SK-N-MC (cell line): ENCODE measurements around the gene CUX1.

Source experiments
- DNase-seq: peaks from one replicate; pipeline ENCODE4 v3.0.0-alpha.2; 2011; ENCODE audit warnings: low read depth, low spot score
- H3K27ac ChIP-seq: fragments of 200-600 bp; sonication (generic); 2 replicates; pipeline ENCODE4 v1.5.1; 2016; ENCODE audit warnings: mixed run types
- H3K36me3 ChIP-seq: fragments of 200-600 bp; sonication (generic); 2 replicates; pipeline ENCODE4 v1.6.1; 2017; ENCODE audit warnings: antibody characterized with exemption, low read length, mixed read lengths; ENCODE audit not compliant: insufficient read depth
- H3K4me3 ChIP-seq: fragments of 200-600 bp; sonication (generic); 2 replicates; pipeline ENCODE4 v1.5.1; 2016
- H3K9ac ChIP-seq: fragments of 200-600 bp; sonication (generic); 2 replicates; pipeline ENCODE4 v1.8.0; 2017; ENCODE audit warnings: mixed run types, mixed read lengths; ENCODE audit not compliant: insufficient read length
- H3K9me3 ChIP-seq: fragments of 200-600 bp; sonication (generic); 2 replicates; pipeline ENCODE4 v1.6.1; 2017; ENCODE audit warnings: low read depth, mild to moderate bottlenecking, antibody characterized with exemption, low read length, moderate library complexity, mixed read lengths
- EZH2 ChIP-seq: fragments of 200-600 bp; sonication (generic); IDR thresholded peaks from one replicate; pipeline ENCODE4 v1.6.1; 2017; ENCODE audit warnings: antibody characterized with exemption
- FOXP2 ChIP-seq: optimal IDR thresholded peaks from 2 replicates; pipeline ENCODE3; 2011; ENCODE audit warnings: mild to moderate bottlenecking, moderate library complexity; ENCODE audit not compliant: insufficient read depth; ENCODE audit errors: extremely low read length, control extremely low read depth
- POLR2AphosphoS5 ChIP-seq: IDR thresholded peaks from 2 replicates; pipeline ENCODE4 v1.6.1; 2012; ENCODE audit warnings: mild to moderate bottlenecking, low read depth, low read length, borderline replicate concordance

CUX1 gene

DNA sequence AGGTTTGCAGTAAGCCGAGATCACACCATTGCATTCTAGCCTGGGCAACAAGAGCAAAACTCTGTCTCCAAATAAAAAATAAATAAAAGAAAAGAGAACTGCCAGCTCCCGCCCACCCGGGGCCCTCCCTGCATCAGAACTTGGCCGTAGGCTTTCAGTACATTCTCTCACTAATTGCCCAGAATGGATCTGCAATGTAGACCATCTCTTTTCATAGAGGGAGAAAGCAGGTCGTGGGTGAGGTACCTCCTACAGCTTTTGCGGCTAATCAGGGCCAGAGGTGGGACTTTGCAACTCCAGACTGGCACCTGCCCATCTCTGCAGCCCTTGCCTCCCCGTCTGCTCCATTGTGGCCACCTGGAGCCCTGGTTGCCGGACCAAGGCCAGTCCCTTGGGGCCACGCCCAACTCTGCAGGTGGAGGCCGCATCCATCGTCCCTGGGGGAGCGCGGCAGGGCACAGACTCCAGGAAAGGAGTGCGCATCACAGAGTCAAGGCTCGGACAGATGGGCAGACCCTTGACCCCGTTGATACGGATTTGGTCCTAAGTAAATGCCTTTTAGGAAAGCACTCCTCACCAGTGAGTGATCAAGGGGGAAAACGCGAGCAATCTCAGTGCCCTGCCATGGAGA lies 290.2 kb downstream of the CUX1 start:
- H3K36me3 ChIP-seq: peaks cover 7% of the 10 kb centered on the region; the same call in 1 of the 2 replicates
- no peak for DNase-seq
- TF ChIP-seq POLR2AphosphoS5: no peak
- TF ChIP-seq EZH2: no peak
- TF ChIP-seq FOXP2: no peak
- no peaks in the 10 kb centered on the region for H3K9me3 ChIP-seq
- no peak overlapping the region for H3K4me3 ChIP-seq
- no peak overlapping the region for H3K9ac ChIP-seq
- H3K27ac ChIP-seq: no peak overlapping the region

DNA sequence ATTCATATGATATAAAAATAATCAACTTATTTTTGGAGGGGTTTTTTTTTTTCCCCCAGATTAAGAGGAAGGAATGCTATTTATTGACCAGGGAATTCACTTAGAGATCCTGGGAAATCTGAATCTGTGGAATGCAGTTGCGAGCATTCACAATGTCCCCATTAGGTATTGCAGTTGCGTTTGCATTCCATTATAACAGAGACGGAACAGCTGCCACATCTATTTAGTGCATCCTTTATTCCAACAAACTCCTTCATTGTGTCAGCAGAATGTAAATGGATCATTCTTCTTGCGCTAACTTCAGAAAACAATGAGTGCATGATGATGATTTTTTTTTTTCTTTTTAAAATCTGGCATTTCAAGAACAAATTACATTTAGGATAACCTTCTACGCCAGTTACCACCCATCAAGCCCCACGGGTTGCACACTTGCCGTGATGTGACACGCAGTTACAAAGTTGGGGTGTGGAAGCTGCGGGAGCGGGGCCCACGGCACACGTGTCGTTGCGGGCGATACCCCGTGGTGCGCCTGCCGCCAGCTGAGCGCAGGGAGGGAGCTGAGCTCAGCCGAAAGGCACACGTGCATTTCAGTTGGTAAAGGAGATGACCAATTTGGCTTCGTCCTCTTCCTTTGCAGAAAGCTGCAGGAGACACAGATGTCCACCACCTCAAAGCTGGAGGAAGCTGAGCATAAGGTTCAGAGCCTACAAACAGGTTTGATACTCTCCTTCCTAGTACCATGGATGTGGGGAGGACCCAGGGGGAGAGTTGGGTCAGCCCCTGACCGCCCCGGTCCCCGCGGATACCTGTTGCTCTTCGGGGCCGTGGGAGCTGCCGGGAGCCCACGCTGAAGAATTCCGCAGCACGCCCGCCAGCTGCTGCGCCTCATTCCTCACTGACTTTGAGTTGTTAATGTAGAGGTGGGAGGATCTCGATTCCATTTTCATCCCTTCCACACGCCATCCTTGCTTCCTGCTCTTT lies 293.9 kb downstream of the CUX1 start:
- TF ChIP-seq FOXP2: no peak
- no peak for TF ChIP-seq POLR2AphosphoS5
- no peak for TF ChIP-seq EZH2
- Histone ChIP-seq H3K36me3 (peaks cover 11% of the 10 kb centered on the region; the same call in 1 of the 2 replicates), H3K27ac (no peak overlapping the region), H3K4me3 (no peak overlapping the region), H3K9me3 (no peaks in the 10 kb centered on the region), H3K9ac (no peak overlapping the region)
- no peak for DNase-seq

DNA sequence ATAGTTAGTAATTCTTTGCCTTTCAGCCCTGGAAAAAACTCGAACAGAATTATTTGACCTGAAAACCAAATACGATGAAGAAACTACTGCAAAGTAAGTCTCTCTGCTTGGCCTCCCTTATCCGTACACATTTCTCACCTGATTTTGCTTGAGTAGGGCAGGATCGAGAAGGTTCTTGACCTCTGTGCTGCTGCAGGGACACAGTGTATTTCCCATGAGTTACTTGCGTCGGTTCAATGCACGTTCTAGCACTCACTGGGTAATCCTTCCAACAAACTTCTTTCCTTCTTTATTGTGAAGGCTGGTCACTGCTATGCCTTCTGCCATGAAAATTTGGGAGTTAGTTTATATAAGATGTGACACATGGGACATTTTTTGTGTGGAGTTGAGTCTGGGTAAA lies 297.8 kb downstream of the CUX1 start:
- no peaks in the 10 kb centered on the region for H3K9me3 ChIP-seq
- H3K9ac ChIP-seq: no peak overlapping the region
- no peak for TF ChIP-seq POLR2AphosphoS5
- no peak for TF ChIP-seq FOXP2
- no peak for TF ChIP-seq EZH2
- H3K27ac ChIP-seq: no peak overlapping the region
- no peak overlapping the region for H3K4me3 ChIP-seq
- no peak for DNase-seq
- H3K36me3 ChIP-seq: peaks cover 11% of the 10 kb centered on the region; the same call in 1 of the 2 replicates

DNA sequence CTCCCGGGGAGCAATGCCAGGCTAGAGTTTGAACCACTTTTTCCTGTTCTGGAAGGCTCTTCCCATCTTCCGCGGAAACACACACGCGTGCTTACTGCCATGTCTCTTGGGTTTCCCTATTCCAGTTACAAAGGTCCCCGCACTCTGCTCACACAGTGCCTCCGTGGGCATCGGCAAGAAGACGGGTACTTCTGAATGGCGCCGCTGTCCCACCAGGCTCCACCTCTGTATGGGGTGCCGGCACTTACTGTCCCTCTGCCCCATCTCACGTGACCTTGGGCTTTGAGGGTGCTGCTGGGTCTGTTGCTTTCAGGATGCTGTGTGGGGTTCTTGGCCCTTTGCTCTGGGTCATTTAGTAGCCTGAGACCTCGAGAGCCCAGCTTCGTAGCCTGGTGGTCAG lies 298.5 kb downstream of the CUX1 start:
- no peak for DNase-seq
- H3K4me3 ChIP-seq: no peak overlapping the region
- peaks cover 11% of the 10 kb centered on the region; the same call in 1 of the 2 replicates for H3K36me3 ChIP-seq
- no peak overlapping the region for H3K9ac ChIP-seq
- TF ChIP-seq POLR2AphosphoS5 (no peak), EZH2 (no peak), FOXP2 (no peak)
- no peak overlapping the region for H3K27ac ChIP-seq
- no peaks in the 10 kb centered on the region for H3K9me3 ChIP-seq

DNA sequence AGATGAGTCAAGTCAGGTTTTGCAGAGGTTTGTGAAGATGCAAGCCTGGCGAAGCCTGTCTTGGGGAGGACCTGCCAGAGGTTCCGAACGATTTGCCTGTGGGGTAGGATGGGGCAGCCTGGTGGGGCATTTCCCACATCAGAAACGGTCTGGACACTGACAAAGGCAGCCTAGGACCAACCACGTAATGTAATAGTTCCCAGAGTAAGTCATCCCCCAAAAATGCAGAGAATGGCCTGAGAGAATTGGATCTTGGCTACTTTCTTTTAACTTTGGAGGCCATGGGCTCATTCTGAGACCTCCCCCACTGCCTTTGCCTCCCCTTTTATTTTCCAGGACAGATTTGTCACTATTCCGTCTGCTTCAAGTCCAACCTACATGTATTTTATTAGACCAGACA lies 300.3 kb downstream of the CUX1 start:
- H3K9ac ChIP-seq: no peak overlapping the region
- no peak overlapping the region for H3K4me3 ChIP-seq
- H3K9me3 ChIP-seq: no peaks in the 10 kb centered on the region
- TF ChIP-seq FOXP2 (no peak), POLR2AphosphoS5 (no peak), EZH2 (no peak)
- no peak overlapping the region for H3K27ac ChIP-seq
- DNase-seq: no peak
- H3K36me3 ChIP-seq: peaks cover 7% of the 10 kb centered on the region; the same call in 1 of the 2 replicates

DNA sequence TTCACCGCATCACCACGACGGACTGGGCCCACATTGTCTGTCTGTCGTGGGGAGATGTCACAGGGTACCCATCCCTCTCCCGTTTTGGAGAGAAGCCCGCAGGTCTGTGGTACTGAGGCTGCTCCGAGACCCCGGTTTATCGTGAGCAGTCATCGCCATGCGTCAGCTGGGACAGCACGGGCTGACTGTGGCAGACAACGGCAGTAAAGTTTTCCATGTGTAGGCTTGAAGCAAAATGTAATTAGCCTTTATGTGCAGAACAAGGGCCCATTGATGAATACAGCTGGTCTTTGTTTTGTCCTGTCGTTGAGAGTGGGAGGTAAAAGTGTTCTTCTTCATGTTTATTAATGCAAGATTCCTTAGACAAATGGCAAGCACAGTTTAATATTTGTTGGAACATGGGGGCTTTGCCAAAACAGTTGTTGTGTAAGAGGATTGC lies 301.8 kb downstream of the CUX1 start:
- H3K9me3 ChIP-seq: no peaks in the 10 kb centered on the region
- DNase-seq: no peak
- peaks cover 7% of the 10 kb centered on the region; the same call in 1 of the 2 replicates for H3K36me3 ChIP-seq
- no peak overlapping the region for H3K4me3 ChIP-seq
- no peak overlapping the region for H3K27ac ChIP-seq
- H3K9ac ChIP-seq: no peak overlapping the region
- TF ChIP-seq FOXP2 (no peak), EZH2 (no peak), POLR2AphosphoS5 (no peak)

DNA sequence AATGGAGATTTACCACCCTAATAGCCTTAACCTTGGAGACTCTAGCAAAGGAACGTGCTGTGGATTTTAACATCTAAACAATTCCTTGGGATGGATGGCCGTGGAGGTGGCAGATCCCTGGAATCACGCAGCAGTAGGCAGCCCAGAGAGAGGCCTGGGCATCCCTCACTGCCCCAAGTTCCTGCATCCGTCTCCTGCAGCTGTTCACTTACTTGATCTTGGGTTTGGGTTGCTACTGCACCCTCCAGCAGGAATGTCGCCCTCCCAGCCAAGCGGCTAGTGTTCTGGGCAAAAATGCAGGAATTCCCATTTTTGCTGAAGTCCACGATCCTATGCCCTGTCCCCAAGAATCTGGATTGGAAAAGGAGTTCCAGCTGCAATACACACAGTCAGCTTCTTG lies 302.5 kb downstream of the CUX1 start:
- peaks cover 7% of the 10 kb centered on the region; the same call in 1 of the 2 replicates for H3K36me3 ChIP-seq
- no peak overlapping the region for H3K27ac ChIP-seq
- no peak for TF ChIP-seq FOXP2
- TF ChIP-seq EZH2: no peak
- TF ChIP-seq POLR2AphosphoS5: no peak
- no peak overlapping the region for H3K4me3 ChIP-seq
- no peak for DNase-seq
- no peaks in the 10 kb centered on the region for H3K9me3 ChIP-seq
- no peak overlapping the region for H3K9ac ChIP-seq

DNA sequence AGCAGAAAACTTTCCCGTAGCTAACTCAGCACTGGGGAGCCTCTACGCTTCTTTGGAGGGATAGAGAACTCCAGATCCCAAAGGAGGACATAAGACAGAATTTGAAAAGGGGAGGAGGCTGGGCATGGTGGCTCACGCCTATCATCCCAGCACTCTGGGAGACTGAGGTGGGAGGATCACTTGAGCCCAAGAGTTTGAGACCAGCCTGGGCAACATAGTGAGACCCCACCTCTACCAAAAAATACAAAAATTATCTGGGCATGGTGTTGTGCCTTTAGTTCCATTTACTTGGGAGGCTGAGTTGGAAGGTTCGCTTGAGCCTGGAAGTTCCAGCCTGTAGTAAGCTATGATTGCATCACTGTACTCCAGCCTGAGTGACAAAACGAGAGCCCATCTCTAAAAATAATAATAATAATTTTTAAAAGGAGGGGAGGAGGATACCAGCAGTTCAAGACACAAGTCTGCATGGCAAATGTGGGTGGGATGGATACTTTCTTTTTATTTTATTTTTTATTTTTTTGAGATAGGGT lies 303.3 kb downstream of the CUX1 start:
- H3K9ac ChIP-seq: no peak overlapping the region
- TF ChIP-seq EZH2: no peak
- no peak for TF ChIP-seq FOXP2
- TF ChIP-seq POLR2AphosphoS5: no peak
- H3K27ac ChIP-seq: no peak overlapping the region
- no peak for DNase-seq
- H3K9me3 ChIP-seq: no peaks in the 10 kb centered on the region
- H3K4me3 ChIP-seq: no peak overlapping the region
- H3K36me3 ChIP-seq: no peaks in the 10 kb centered on the region; the same call in 1 of the 2 replicates
